AG08395 (cell line): ENCODE data around the gene SDK2.
A peak's percentile ranks its signal among the peaks of the same experiment; 100 is the strongest.

Experiments
- DNase-seq: peaks from one replicate; pipeline ENCODE4 v3.0.0; 2012; ENCODE audit warnings: mixed read lengths, low spot score

Gene SDK2

GRCh38 chr17:73552300-73553048, 91.8 kb downstream of the SDK2 start:
- peak; percentile 23 for DNase-seq

GRCh38 chr17:73551759-73552158, 92.5 kb downstream of the SDK2 start:
- DNase-seq, result peak; percentile 59

GRCh38 chr17:73551144-73551543, 93.1 kb downstream of the SDK2 start:
- no peak for DNase-seq

- DNase-seq, result peak; percentile 24
Observed at GRCh38 chr17:73550556-73550955, 93.7 kb downstream of the SDK2 start.

- no peak for DNase-seq
Observed at GRCh38 chr17:73549841-73550430, 94.3 kb downstream of the SDK2 start.

- no peak for DNase-seq
Observed at GRCh38 chr17:73548620-73549311, 95.5 kb downstream of the SDK2 start.

GRCh38 chr17:73547790-73548189, 96.5 kb downstream of the SDK2 start:
- DNase-seq, result no peak

GRCh38 chr17:73546770-73547536, 97.3 kb downstream of the SDK2 start:
- peak; percentile 87 for DNase-seq

- no peak for DNase-seq
Observed at GRCh38 chr17:73546114-73546513, 98.1 kb downstream of the SDK2 start.

- no peak for DNase-seq
Observed at GRCh38 chr17:73545109-73546032, 98.9 kb downstream of the SDK2 start.

GRCh38 chr17:73544333-73544732, 99.9 kb downstream of the SDK2 start:
- DNase-seq, result no peak

GRCh38 chr17:73542323-73542722, 101.9 kb downstream of the SDK2 start:
- no peak for DNase-seq

- no peak for DNase-seq
Observed at GRCh38 chr17:73541561-73541981, 102.7 kb downstream of the SDK2 start.

GRCh38 chr17:73541111-73541510, 103.1 kb downstream of the SDK2 start:
- DNase-seq, result no peak

GRCh38 chr17:73539166-73539565, 105.1 kb downstream of the SDK2 start:
- no peak for DNase-seq

GRCh38 chr17:73538445-73538844, 105.8 kb downstream of the SDK2 start:
- DNase-seq, result no peak

GRCh38 chr17:73536700-73537605, 107.3 kb downstream of the SDK2 start:
- no peak for DNase-seq

GRCh38 chr17:73535746-73536145, 108.5 kb downstream of the SDK2 start:
- no peak for DNase-seq

- no peak for DNase-seq
Observed at GRCh38 chr17:73534209-73534909, 109.9 kb downstream of the SDK2 start.

GRCh38 chr17:73533781-73534180, 110.5 kb downstream of the SDK2 start:
- DNase-seq, result no peak
